ENCODE results near the gene OTUB2.
A peak's percentile ranks its signal among the peaks of the same experiment; 100 is the strongest.

The OTUB2 gene

GRCh38 chr14:94026173-94026888 lies at the start of gene OTUB2:
OTUB2 (plus strand) TSS chr14:94026340; CDS start chr14:94026538, 198 bp downstream.
- peak; percentile 99 for DNase-seq (ENCODE audit: low spot score)

GRCh38 chr14:93976477-93977057 lies 49.6 kb upstream of the OTUB2 start, which contains the start of gene ASB2:
ASB2 (minus strand) TSS chr14:93976570; CDS start chr14:93964539, 12,031 bp downstream.
- no peak for DNase-seq (ENCODE audit: low spot score)

- no peak for DNase-seq (ENCODE audit: low spot score)
These were observed 49.0 kb upstream of the OTUB2 start for GRCh38 chr14:93977171-93977570.

- peak; percentile 97 for DNase-seq (ENCODE audit: low spot score)
These were observed 48.2 kb upstream of the OTUB2 start for GRCh38 chr14:93977790-93978581.

- DNase-seq (ENCODE audit: low spot score) = no peak
These were observed 47.4 kb upstream of the OTUB2 start for GRCh38 chr14:93978735-93979134.

- no peak for DNase-seq (ENCODE audit: low spot score)
These were observed 45.5 kb upstream of the OTUB2 start for GRCh38 chr14:93980456-93981201.

- DNase-seq (ENCODE audit: low spot score) = no peak
These were observed 44.6 kb upstream of the OTUB2 start for GRCh38 chr14:93981316-93982229.

GRCh38 chr14:93982230-93983007 lies 43.7 kb upstream of the OTUB2 start:
- DNase-seq (ENCODE audit: low spot score) = no peak

- peak; percentile 35 for DNase-seq (ENCODE audit: low spot score)
These were observed 42.1 kb upstream of the OTUB2 start for GRCh38 chr14:93984070-93984469.

- peak; percentile 81 for DNase-seq (ENCODE audit: low spot score)
These were observed 41.1 kb upstream of the OTUB2 start for GRCh38 chr14:93984987-93985410.

GRCh38 chr14:93986955-93987354 lies 39.2 kb upstream of the OTUB2 start:
- DNase-seq (ENCODE audit: low spot score) = no peak

- DNase-seq (ENCODE audit: low spot score) = no peak
These were observed 38.8 kb upstream of the OTUB2 start for GRCh38 chr14:93987376-93987775.

GRCh38 chr14:93987815-93988476 lies 38.2 kb upstream of the OTUB2 start:
- DNase-seq (ENCODE audit: low spot score) = no peak

- DNase-seq (ENCODE audit: low spot score) = no peak
These were observed 36.2 kb upstream of the OTUB2 start for GRCh38 chr14:93989939-93990338.

- DNase-seq (ENCODE audit: low spot score) = no peak
These were observed 34.9 kb upstream of the OTUB2 start for GRCh38 chr14:93991212-93991611.

GRCh38 chr14:93991649-93992048 lies 34.5 kb upstream of the OTUB2 start:
- no peak for DNase-seq (ENCODE audit: low spot score)

GRCh38 chr14:93993382-93993781 lies 32.8 kb upstream of the OTUB2 start:
- no peak for DNase-seq (ENCODE audit: low spot score)

GRCh38 chr14:93994919-93995682 lies 31.0 kb upstream of the OTUB2 start:
- DNase-seq (ENCODE audit: low spot score) = peak; percentile 85

- no peak for DNase-seq (ENCODE audit: low spot score)
These were observed 29.9 kb upstream of the OTUB2 start for GRCh38 chr14:93996130-93996695.

All from SW480 (cell line).